NCI-H226 (cell line): Measurements from ENCODE around the gene DDX23.
"Not testable (repeated sequence)": the region's sequence is repeated elsewhere in the genome, so short reads cannot be mapped to it uniquely, and the experiment has no call there.

Experiments used
- DNase-seq: peaks from one replicate; pipeline ENCODE4 v3.0.0-alpha.2; 2015

DDX23 gene

GRCh38 chr12:48851883-48852733, at the start of gene DDX23:
TSS of gene DDX23 (minus strand) at chr12:48852163. CDS start at chr12:48845782, 6,381 bp downstream.
- DNase-seq = peak; percentile 100

GRCh38 chr12:48901278-48901677, 49.3 kb upstream of the DDX23 start:
- no peak for DNase-seq

- DNase-seq = no peak
Observed at GRCh38 chr12:48899651-48900050, 47.7 kb upstream of the DDX23 start.

GRCh38 chr12:48894271-48894670, 42.3 kb upstream of the DDX23 start:
- DNase-seq = no peak

GRCh38 chr12:48890657-48891418, 38.9 kb upstream of the DDX23 start:
- peak; percentile 66 for DNase-seq

- DNase-seq = no peak
Observed at GRCh38 chr12:48889679-48890078, 37.7 kb upstream of the DDX23 start.

- peak; percentile 32 for DNase-seq
Observed at GRCh38 chr12:48883305-48884161, 31.6 kb upstream of the DDX23 start.

GRCh38 chr12:48882972-48883304, 31.0 kb upstream of the DDX23 start:
- DNase-seq = no peak

- no peak for DNase-seq
Observed at GRCh38 chr12:48882315-48882687, 30.3 kb upstream of the DDX23 start.

- DNase-seq = no peak
Observed at GRCh38 chr12:48881686-48882314, 29.8 kb upstream of the DDX23 start.

- DNase-seq = no peak
Observed at GRCh38 chr12:48880647-48881046, 28.7 kb upstream of the DDX23 start.

GRCh38 chr12:48878548-48878947, 26.6 kb upstream of the DDX23 start:
- no peak for DNase-seq

- no peak for DNase-seq
Observed at GRCh38 chr12:48875944-48876515, 24.1 kb upstream of the DDX23 start.

- not testable (repeated sequence) for DNase-seq
Observed at GRCh38 chr12:48873534-48873933, 21.6 kb upstream of the DDX23 start.

- DNase-seq = no peak
Observed at GRCh38 chr12:48873096-48873495, 21.1 kb upstream of the DDX23 start.

- no peak for DNase-seq
Observed at GRCh38 chr12:48869191-48869590, 17.2 kb upstream of the DDX23 start.

- DNase-seq = no peak
Observed at GRCh38 chr12:48868451-48868850, 16.5 kb upstream of the DDX23 start.

GRCh38 chr12:48866052-48866711, 14.2 kb upstream of the DDX23 start:
- DNase-seq = no peak

GRCh38 chr12:48865281-48866051, 13.5 kb upstream of the DDX23 start, which contains the start of gene RND1:
TSS of gene RND1 (minus strand) at chr12:48865870. CDS start at chr12:48865767, 103 bp downstream.
- peak; percentile 95 for DNase-seq

GRCh38 chr12:48863291-48863690, 11.3 kb upstream of the DDX23 start:
- no peak for DNase-seq

- no peak for DNase-seq
Observed at GRCh38 chr12:48862760-48863159, 10.8 kb upstream of the DDX23 start.
